GM12874 (cell line): ENCODE measurements around the gene TMEM132C.

Experiments
- CTCF ChIP-seq: IDR thresholded peaks from 2 replicates; pipeline ENCODE4 v1.5.1; 2011; ENCODE audit warnings: low read depth, mild to moderate bottlenecking, control low read depth, low read length, moderate library complexity; ENCODE audit not compliant: insufficient read depth

TMEM132C gene

GRCh38 chr12:128245905-128246304 is 21.1 kb upstream of the TMEM132C start:
- no peak for TF ChIP-seq CTCF

DNA sequence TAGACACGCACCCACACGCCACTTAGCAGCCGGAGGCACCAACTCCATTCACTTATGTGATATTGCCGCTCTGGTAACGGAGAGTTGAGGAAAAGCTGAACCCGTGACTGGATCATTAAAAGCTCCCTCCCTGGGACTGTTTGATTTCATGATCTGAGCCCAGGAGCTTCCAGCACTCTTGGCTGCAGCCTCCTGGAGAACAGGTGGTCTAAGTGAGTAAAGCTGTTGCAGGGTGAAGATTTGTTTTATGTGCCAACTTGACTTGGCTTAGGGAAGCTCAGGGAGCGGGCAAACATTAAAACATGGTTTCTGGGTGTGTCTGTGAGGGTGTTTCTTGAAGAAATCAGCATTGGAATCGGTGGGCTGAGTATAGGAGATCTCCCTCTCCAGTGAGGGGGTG is 16.9 kb upstream of the TMEM132C start:
- TF ChIP-seq CTCF, result no peak

DNA sequence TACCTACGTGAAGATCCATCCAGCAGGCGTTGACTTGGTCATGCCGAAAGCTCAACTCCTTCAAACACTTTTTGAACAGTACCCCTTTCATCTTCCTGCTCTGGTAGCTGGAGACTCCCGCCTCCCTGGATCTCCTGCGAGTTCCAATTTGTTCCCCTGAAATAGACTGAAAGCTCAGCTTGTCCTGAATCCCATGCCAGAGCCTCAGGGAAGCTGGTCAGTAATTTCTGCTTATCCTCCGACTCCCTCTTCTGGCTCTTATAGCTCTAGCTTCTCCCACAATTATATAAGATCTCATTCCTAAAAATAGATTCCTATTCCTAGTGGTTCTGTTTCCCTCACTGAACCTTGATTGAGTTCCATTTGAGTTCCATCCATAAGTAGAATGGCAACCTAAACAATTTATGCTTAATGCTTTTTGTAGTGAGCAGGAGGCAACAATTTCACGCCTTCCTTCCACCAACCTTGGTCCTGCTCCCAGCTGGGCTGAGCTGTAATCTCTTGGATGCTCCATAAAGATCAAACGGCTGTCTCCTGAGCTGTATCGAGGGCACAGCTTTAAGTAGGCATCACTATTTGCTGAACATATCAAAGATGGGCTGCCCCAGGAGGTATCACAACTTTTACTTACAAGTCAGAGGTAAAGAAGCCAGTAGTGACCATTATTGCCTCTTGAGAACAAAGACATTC is 8.0 kb upstream of the TMEM132C start:
- TF ChIP-seq CTCF, result no peak

GRCh38 chr12:128259556-128260070 is 7.4 kb upstream of the TMEM132C start:
- TF ChIP-seq CTCF, result peak; percentile 47; the same call in 1 of the 2 replicates

DNA sequence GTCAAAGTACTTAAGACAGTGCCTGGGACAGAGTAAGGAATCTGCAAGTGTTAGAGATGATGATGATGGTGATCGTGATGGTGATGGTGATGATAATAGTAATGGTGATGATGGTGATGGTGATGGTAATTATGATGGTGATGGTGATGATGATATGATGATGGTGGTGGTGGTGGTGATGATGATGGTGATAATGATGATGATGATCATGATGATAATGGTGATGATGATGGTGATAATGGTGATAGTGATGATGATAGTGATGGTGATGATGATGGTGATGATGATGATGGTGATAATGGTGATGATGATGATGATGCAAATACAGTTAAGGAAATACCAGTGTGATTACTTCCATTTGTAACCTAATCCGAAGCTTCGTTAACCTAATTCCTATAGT is 5.2 kb upstream of the TMEM132C start:
- no peak for TF ChIP-seq CTCF

- TF ChIP-seq CTCF, result no peak
Observed at GRCh38 chr12:128265566-128265965, 1.4 kb upstream of the TMEM132C start.

- TF ChIP-seq CTCF, result no peak
Observed at GRCh38 chr12:128266086-128266485, 884 bp upstream of the TMEM132C start.
